HG03097 (cell line): ENCODE results near the gene NKX1-1.
"Not testable (repeated sequence)": the region's sequence is repeated elsewhere in the genome, so short reads cannot be mapped to it uniquely, and the experiment has no call there.

Experiments
- ATAC-seq: cut with Tn5 transposase; IDR thresholded peaks from one replicate; pipeline ENCODE4 v1.9.1; 2021; ENCODE audit not compliant: unreplicated experiment, low FRiP score

Gene NKX1-1

DNA sequence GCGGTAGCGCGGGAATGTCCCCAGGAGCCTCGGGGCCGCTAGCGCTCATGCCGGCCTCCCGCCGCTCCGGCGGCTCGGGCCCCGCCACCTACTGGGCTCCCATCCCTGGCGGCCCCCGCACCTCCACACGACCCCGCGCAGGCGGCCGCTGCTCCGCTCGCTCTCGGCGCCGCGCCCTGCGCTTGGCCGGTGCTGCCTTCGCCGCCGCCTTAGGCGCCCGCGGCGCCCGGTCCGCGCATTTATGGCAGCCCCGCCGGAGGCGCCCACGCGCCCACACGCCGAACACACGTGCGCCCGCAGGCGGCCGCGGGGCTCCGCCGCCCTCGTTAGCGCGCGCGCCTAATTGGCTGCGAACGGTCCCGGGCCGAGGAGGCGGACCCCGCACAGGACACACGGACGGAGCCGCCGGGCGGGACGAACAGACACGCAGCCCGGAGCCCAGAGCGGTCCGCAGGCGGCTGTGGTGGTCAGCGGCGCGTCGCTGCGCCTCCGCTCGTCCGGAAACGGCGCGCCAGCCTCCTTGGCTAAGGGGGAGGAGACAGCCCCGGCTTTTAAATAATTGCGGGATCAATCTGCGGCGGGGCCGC lies at the start of gene NKX1-1:
Gene NKX1-1 (minus strand): TSS at position 49 of the 587 bp plus-strand sequence. CDS start 0 bp downstream, at position 49.
- ATAC-seq = no peak

DNA sequence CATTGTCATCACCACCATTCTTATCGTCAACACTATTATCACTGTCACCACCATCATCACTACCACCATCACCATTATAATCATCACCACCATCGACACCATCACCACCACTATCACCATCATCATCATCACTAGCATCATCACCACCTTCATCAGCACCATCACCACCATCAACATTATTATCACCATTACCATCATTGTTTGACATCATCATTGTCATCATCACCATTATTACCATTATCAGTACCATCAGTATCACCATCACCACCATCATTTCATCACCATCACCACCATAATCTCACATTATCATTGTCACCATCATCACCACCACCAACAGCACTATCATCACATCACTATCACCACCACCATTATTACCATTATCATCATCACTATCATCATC lies 47.5 kb upstream of the NKX1-1 start:
- no peak for ATAC-seq

DNA sequence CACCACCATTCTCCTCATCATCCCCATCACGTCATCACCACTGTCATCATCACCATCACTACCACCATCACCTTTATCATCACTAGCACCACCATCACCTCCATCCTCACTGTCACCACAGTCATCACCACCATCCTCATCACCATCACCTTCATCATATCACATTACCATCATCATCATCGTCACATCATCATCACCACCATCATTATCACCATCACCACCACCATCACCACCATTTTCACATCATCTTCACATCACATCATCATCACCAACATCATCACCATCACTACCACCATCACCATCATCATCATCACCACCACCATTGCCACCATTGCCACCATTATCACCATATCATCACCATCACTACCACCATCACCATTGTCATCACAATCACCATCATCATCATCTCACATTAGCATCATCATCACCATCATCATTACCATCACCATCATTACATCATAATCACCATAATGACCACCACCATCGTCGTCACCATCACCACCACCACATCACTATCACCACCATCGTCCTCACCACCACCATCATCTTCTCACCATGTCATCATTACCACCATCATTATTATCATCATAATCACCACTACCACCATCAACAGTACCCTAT lies 46.3 kb upstream of the NKX1-1 start:
- no peak for ATAC-seq

DNA sequence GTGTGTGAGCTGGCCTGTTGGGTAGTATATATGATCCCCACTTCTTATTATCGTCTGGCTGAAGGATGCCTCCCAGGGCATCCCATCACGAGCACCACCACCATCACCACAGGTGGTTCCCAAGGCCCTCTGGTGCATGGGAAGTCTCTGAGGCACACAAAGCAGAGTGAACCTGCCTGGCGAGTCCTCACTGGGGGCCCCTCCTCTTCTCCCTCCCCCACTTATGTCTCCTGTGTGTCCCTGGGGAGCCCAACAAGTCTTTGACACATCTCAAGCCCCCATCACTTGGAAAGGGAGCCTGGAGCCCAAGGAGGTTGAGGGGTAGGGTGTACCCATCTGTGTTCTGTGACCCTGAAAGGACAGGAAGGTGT lies 45.5 kb upstream of the NKX1-1 start:
- no peak for ATAC-seq

DNA sequence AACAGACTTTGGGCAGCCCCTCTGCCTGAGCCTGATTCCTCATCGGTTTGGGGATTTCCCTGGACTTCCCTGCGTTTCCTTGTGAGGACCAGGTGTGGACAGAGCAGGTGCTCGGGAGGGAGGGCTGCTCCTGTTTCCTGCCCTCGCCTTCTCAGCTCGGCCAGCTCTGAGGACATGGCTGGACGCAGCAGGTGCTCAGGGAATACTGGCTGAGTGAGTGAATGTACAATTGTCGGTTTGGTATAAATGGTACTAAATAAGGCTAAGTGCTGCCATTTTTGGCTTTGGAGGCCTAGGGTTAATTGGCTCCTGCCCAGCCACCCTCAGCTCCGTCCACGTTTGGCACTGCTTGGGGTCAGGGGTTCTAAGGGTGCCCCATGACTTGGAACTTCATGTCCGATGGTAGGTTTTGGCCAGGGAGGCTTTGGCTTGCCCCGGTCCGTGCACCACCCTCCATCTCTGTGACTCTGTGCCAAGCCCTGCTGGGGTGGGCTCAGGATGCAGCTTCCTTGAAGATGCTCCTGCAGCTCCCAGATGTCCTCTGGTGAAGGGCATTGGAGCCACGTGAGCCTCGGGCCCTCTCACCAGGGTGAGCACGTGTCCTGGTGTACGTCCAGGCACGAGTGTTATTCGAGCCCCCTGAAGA lies 45.0 kb upstream of the NKX1-1 start:
- no peak for ATAC-seq

DNA sequence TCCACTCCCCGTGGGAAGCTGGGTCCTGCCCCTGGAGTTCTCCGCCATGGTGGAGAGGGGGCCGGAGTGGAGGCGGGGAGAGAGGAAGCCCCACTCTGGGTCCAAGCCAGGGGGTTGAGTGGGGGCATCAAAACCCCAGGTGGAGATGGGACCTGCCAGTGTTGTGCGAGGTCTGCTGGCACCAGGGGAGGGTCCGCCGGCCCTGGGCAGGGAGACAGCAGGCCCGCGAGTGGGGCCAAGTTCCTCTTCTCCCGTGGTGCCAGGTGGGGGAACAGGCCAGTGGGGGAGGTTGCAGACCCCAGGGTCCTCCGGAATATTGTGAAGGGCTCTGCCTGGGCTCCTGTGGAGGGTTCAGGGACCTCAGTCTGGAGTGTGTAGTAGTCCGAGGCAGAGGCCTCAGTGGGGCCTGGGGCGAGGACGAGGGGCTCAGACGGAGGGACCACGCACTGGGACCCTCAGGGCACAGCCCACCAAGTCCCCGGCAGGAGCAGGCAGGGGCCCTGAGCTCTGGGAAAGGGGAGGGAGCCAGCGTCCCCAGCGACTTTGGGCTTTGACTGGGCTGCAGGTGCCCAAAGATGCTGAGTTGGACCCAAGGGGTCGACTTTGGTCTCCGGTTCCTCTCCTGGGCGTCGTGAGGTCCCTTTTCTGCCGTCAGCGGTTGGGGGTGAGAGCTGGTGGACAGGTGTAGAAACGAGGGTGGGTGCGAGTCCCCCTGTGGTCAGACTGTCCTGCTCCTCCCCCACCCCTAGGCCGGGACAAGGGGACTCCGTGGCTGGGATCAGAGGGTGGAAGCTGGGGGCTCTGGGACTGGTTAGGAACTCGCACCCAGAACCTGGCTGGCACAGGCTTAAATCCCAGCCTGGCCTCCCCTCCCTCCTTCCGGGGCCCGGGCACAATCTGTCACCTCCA lies 43.8 kb upstream of the NKX1-1 start:
- no peak for ATAC-seq

DNA sequence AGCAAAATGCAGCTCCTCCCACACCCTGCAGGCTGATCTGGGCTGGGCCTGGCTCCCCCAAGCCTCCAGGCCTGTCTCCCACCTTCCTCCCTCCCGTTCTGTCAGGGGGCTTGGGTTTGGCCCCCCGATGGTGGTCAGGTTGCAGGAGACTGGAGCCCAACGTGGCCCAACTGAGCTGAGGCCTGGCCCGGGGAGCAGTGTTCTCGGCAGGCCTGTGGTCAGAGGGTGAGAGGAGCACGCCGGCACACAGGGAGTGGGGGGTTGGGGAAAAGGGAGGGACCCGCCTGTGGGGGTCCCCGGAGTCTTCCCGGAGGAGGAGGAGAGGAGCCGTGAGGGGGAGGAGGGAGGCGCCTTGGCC lies 43.2 kb upstream of the NKX1-1 start:
- ATAC-seq = no peak

DNA sequence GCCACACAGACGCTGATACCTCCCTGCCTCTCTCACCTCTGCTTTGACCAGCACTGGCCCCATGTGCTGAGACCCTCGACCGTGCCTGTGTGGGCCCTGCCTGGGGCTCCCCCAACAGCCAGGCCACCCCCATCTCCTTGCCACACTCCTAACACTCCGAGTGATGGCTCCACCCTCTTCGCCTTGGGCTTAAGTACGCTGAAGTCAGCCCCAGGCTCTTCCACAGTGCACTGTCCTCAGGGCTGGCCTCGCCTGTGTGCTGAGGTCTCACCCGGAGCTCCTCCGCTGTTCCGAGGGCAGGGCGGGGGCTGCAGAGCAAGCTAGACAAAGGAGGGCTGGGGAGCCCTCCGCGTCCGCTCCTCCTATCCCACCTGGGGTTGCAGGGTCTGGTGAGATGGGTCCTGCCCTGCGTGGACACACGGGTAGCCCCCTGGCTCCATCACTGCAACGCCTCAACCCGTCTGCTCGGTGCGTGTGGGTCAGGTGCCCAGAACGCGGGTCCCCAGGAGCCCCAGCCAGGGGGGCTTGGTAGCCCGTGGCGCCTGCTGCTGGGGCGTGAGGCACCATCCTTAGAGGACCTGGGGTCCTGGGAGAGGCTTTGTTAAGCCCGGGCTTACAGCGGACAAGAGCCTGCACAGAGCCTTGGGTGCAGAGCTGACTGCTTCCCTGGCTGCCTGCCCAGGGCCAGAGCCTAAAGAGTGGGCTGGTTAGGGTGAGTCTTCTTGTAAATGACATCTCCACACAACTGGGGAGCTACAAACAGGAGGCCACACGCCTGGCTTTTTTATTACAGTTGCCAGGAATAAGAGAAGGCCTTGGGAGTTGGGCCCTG lies 42.6 kb upstream of the NKX1-1 start:
- ATAC-seq = no peak

DNA sequence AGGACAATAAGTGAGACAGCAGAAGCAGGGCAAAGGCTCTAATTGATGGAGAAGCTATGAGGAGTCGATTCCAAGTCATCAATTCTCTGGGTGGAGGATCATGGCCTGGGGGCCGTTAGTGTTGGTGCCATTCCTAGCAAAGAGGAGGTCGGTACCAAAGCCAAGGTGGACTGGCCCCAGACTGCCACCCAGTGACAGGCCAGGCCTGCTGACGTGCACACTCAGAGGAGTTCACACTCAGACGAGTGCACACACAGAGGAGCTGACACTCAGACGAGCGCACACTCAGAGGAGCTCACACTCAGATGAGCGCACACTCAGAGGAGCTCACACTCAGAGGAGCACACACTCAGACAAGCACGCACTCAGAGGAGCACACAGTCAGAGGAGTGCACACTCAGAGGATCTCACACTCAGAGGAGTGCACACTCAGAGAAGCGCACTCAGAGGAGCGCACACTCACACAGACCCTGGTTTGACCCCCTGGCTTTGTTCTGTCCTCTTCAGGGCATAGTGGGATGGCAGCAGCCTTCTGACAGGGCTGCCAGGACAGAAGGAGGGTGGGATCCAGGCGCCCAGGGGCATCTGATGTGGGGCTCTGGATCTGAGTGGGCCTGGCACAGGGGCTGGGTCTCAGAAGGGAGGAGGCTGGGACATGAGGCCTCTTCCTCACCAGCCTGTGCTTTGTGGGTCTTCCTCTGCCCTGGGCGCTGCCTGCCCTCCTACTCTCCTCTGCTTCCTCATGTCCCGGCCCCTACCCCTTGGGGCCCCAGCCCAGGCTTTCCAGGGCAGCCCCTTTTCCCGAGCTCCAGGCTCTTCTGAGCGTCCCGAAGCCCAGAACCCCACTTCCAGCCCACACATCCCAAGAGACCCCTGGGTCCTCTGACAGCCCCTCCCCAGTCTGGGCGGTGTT lies 41.7 kb upstream of the NKX1-1 start:
- no peak for ATAC-seq

DNA sequence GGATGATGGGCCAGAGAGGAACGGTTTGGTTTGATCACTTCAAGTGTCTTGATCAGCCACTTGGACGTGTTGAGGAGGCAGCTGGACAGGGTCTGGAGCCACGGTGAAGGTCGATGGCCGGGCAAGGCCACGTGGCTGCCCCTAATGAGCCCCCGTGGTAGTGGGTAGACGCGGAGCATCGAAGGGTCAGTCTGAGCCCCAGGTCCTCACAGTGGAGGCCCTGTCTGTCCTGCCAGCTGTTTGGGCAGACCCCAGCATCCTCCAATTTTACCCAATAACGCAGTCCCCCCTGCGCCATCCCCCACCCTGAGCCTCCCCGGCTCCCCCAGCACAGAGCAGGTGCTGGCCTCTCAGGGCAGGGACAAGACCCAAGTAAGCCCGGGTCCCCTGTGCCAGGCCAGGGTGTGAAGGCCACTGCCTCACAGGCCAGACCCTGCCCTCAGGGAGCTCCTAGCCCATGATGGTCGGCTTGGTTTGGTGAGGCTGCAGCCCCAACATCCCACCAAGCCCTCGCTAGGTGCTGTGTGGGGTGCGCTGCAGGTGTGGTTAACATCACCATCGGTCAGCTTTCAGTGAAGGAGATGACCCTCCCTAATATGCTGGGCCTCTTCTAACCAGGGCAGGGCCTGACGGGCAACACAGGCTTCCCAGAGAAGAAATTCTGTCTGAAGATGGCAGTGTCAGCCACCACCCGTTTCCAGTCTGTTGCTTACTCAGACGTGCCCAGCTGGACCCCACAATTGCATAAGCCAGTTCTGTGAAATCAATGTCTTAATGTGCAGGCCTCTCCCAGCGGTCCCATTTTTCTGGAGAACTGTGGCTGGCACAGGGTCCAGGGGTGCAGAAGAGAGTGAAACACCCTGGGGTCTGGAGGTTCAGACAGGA lies 40.5 kb upstream of the NKX1-1 start:
- ATAC-seq = no peak

DNA sequence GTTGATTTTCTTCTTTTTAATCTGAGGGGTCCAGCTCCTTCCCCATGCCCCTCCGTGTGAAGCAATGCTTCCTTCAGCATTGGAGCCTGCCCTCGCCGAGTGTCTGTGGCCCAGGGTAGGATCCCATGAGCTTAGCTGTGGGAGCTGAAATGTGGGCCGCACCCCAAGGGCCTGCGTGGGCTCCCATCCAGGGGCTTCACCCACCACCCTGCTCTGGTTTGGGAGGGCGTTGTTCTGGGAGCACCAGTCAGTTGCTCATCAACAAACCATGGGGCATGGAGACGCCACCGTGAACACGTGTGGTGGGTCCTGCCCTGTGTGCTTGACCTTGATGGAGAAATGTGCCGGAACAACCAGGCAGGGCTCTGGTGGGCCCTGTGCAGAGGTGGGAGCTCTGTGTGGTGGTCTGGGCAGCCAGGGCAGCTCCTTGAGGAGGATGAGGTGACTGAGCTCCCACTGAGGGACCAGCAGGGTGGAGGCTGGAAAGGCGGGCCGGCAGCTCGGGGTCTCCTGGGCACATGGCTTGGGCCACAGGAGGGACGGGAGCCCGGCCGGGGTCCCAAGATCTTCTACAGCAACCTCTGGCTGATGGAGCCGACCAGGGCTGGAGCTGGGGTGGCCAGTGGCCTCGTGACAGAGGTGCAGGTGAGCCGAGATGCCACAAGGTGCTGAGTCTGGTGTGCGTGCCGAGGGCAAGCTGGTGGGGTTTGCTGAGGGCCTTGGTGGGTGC lies 39.6 kb upstream of the NKX1-1 start:
- no peak for ATAC-seq

DNA sequence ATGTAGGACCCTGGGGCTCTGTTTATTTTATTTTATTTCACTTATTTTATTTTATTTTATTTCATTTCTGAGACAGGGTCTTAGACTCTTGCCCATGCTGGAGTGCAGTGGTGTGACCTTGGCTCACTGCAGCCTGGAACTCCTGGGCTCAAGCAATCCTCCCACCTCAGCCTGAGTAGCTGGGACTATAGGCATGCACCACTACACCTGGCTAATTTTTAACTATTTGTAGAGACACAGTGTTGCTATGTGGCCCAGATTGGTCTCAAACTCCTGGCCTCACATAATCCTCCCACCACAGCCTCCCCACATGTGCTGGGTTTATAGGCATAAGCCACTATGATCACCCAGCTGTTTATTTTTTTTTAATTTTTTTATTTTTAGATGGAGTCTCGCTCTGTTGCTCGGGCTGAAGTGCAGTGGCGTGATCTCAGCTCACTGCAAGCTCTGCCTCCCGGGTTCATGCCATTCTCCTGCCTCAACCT lies 37.5 kb upstream of the NKX1-1 start:
- not testable (repeated sequence) for ATAC-seq

DNA sequence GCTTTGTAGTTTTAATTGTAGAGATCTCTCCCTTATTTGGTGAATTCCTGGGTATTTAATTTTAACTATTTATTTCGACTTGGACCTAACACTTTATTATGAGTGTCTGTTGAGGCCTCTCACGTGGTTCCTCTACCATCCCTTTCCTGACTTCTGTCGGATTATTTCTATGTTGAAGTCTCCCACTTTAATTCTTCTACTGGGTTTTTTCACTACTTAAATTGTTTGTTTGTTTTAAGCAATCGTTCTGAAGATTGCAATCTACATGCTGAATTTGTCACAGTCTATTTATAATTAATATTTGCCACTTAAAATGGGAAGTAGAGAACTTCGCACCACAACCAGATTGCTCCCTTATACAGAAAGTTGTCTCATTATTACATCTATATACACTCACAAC lies 20.8 kb upstream of the NKX1-1 start:
- ATAC-seq = no peak

DNA sequence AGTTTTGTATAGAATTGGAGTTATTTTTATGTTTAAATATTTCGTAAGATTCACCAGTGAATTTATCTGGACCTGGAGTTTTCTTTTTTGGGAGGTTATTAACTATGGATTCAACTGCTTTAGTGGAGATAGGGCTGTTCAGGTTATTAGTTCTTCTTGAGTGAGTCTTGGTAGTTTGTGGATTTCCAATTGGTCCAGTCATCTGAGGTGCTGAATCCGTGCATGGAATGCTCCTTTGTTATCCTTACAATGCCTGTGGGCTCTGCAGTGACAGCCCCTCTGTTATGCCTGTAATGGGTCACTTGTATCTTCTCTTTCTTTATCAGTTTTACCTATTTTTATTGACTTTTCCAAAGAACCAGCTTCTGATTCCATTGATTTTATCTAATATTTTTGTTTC lies 15.4 kb upstream of the NKX1-1 start:
- ATAC-seq = no peak

DNA sequence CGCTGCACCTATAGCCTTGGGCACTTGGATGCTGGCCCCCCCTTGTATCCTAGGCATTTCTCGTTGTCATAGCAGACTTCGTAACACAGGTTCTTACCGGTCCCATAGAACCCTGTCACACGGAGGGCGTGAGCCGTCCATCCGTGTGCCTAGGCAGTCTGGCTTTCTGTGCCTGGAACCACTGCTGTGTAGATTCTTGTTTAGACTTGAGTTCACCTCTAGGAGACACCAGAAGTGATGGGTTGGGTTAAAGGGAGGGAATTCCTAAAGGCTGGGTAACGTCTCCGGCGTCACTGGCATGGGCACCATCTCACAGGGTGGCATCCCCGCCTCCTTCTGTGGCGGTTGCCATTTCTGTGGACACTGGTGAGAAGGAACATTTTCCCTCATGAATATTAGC lies 13.5 kb upstream of the NKX1-1 start:
- ATAC-seq = no peak

DNA sequence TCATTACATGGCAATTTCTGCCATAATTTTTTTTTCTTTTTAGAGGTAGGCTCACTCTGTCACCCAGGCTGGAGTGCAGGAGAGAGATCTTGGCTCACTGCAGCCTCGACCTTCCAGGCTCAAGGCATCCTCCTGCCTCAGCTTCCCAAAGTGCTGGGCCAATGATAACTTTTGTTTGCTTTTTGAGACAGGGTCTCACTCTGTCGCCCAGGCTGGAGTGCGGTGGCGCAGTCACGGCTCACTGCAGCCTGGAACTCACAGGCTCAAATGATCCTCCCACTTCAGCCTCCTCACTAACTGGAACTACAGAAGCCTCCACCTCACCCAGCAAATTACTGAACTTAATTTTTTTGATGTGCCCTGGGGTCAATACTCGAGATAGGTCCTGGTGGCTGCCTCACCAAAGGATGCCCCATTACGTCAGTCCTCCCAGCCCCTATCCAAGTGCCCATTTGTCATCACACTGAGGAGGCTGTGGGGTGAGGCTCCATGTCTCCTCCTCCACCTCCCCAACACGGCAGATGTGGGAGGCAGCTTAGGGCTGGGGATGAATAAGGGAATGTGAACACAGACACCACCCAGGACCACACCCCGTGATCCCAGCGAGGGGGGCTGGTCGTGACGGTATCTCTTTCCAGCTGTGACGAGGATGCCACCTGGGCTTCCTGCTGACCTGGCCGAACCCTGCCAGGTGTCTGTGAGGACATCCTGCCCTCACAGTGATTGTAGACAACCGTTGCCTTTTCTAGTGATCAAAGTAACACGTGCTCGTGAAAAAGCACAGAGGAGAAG lies 12.4 kb upstream of the NKX1-1 start:
- ATAC-seq = no peak
